Smooth muscle cell (in vitro differentiated cells): Measurements from ENCODE around the gene SART1. TPM values are rescaled to one million over a fixed set of nuclear protein-coding genes. Genes with fewer than 3 reads are reported as not detected.

Source experiments
- DNase-seq: peaks from one replicate; lab custom pipeline; 2025; ENCODE audit not compliant: unreplicated experiment; lab: John Stamatoyannopoulos, UW
- H2AFZ ChIP-seq: fragments of 200-600 bp; sonication (generic); 2 replicates; pipeline ENCODE4 v1.6.0; 2016; ENCODE audit warnings: antibody characterized with exemption, low read depth, mild to moderate bottlenecking
- H3F3A ChIP-seq: fragments of 200-600 bp; sonication (generic); 2 replicates; pipeline ENCODE4 v1.6.0; 2017; ENCODE audit warnings: antibody characterized with exemption, low read depth
- H3K27ac ChIP-seq: fragments of 200-600 bp; sonication (generic); 2 replicates; pipeline ENCODE4 v1.5.1; 2016; ENCODE audit warnings: low read depth, mild to moderate bottlenecking
- H3K27me3 ChIP-seq: fragments of 200-600 bp; sonication (generic); 2 replicates; pipeline ENCODE4 v1.6.1; 2016; ENCODE audit warnings: low read depth, mild to moderate bottlenecking
- H3K36me3 ChIP-seq: fragments of 200-600 bp; sonication (generic); 2 replicates; pipeline ENCODE4 v1.5.1; 2016; ENCODE audit warnings: low read depth
- H3K4me1 ChIP-seq: fragments of 200-600 bp; sonication (generic); 2 replicates; pipeline ENCODE4 v1.5.1; 2016; ENCODE audit warnings: low read depth
- H3K4me2 ChIP-seq: fragments of 200-600 bp; sonication (generic); 2 replicates; pipeline ENCODE4 v1.6.0; 2016; ENCODE audit warnings: mild to moderate bottlenecking
- H3K4me3 ChIP-seq: fragments of 200-600 bp; sonication (generic); 2 replicates; pipeline ENCODE4 v1.5.1; 2016; ENCODE audit warnings: mild to moderate bottlenecking
- H3K79me2 ChIP-seq: fragments of 200-600 bp; sonication (generic); 2 replicates; pipeline ENCODE4 v1.6.0; 2016; ENCODE audit warnings: low read depth, mild to moderate bottlenecking
- H3K9ac ChIP-seq: fragments of 200-600 bp; sonication (generic); 2 replicates; pipeline ENCODE4 v1.6.0; 2016; ENCODE audit warnings: low read depth
- H3K9me3 ChIP-seq: fragments of 200-600 bp; sonication (generic); replicated peaks from 2 replicates; pipeline ENCODE4 v1.5.1; 2016; ENCODE audit warnings: low read depth
- H4K20me1 ChIP-seq: fragments of 200-600 bp; sonication (generic); 2 replicates; pipeline ENCODE4 v1.6.0; 2016; ENCODE audit warnings: low read depth
- CTCF ChIP-seq: fragments of 200-600 bp; sonication (generic); IDR thresholded peaks from 2 replicates; pipeline ENCODE4 v1.5.1; 2017; ENCODE audit warnings: borderline replicate concordance, mild to moderate bottlenecking, antibody characterized with exemption; ENCODE audit not compliant: insufficient read depth, poor library complexity, severe bottlenecking
- WGBS: methylation state at CpG from one replicate; pipeline ENCODE4 v1.1.7; 2016; ENCODE audit warnings: low lambda C conversion rate; 5-methylcytosine and 5-hydroxymethylcytosine counted together
- polyA plus RNA-seq: library from polyadenylated mRNA; unstranded; fragments of >200 nt; fragmentation: Nextera tagmentation; extraction: Ambion mirVana; gene quantifications from 2 replicates; pipeline ENCODE4 v1.2.1, GENCODE V29; 2016
- total RNA-seq: library from RNA; depleted of rRNA; stranded (reverse); fragments of >200 nt; gene quantifications from 2 replicates; pipeline ENCODE4 v1.2.3, GENCODE V29; 2014

The SART1 gene
- total and polyA plus RNA-seq, 2 experiments from 2014 or later: 22.5 to 62.5 TPM

DNA sequence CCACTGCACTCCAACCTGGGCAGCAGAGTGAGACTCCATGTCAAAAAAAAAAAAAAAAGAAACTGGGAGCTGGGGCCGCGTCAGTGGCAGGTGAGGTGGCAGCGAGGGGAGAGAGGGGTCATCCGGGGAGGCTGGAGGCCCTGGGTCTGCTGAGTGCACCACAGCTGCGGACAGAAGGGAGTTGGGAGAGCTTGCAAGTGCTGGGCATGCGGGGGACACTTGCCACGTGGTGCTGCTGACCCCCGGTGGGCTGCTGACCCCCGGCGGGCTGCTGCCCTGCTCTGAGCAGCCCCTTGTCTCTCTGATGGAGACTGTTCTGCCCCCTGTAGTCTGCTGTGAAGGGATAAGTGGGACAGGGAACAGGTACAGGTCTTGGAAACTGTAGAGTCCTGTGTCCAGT, 39.7 kb upstream of the SART1 start:
- H3K79me2 ChIP-seq: peaks cover 31% of the 10 kb centered on the region

DNA sequence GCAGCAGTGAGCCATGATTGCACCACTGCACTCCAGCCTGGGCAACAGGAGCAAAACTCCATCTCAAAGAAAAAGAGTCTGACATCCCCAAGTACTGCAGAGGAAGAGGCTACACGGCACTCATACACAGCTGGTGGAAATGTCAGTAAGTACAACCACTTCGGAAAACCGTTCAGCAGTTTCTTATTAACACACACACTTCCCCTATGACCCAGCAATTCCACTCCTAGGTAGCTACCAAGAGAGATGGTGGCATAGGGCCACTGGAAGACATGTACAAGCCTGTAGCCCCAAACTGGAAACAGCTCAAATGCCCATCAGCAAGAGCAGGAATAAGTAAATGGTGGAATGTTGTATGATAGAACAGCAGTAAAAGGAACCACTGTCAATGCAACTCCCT, 39.0 kb upstream of the SART1 start:
- no peak for TF ChIP-seq CTCF
- Histone ChIP-seq H3K27ac (no peak overlapping the region), H2AFZ (no peak overlapping the region), H3K4me2 (no peak overlapping the region), H3K36me3 (no peaks in the 10 kb centered on the region), H3K27me3 (no peaks in the 10 kb centered on the region), H3K4me3 (no peak overlapping the region), H3F3A (peaks cover 10% of the 10 kb centered on the region), H4K20me1 (peaks cover 6% of the 10 kb centered on the region), H3K79me2 (peaks cover 24% of the 10 kb centered on the region), H3K9ac (no peak overlapping the region), H3K9me3 (no peaks in the 10 kb centered on the region), H3K4me1 (peaks cover 14% of the 10 kb centered on the region)
- whole genome bisulfite sequencing: 97% methylated on average over 3 of the region's 3 CpGs
- no peak for DNase-seq

More for the DNA sequence above, 39.7 kb upstream of the SART1 start:
- no peaks in the 10 kb centered on the region for H3K9me3 ChIP-seq
- H2AFZ ChIP-seq: no peak overlapping the region
- H3K4me2 ChIP-seq: no peak overlapping the region
- H3F3A ChIP-seq: peaks cover 17% of the 10 kb centered on the region
- 97% methylated on average over 10 of the region's 10 CpGs for WGBS
- H3K36me3 ChIP-seq: no peaks in the 10 kb centered on the region
- no peak overlapping the region for H3K27ac ChIP-seq
- no peak overlapping the region for H3K9ac ChIP-seq
- H3K4me1 ChIP-seq: peaks cover 19% of the 10 kb centered on the region
- no peaks in the 10 kb centered on the region for H3K27me3 ChIP-seq
- no peak for TF ChIP-seq CTCF
- no peak for DNase-seq
- peaks cover 6% of the 10 kb centered on the region for H4K20me1 ChIP-seq
- no peak overlapping the region for H3K4me3 ChIP-seq

DNA sequence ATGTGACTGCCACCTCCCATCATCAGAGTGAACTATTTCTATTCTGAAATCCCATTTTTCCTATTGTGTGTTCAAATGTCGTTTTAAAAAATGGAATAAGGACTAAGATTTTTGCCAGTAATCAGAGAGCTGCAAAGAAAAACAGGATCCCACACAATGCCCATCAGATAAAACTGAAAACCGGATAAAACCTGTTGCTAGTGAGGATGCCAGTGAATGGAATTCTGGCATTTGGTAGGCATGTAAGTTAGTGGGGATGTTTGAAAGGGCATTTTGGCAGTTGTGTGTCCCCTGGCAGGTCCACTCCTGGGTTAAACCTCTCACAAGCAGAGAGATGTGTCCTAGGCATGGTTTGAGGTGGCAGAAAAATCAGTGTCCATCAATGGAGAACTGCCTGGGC, 36.1 kb upstream of the SART1 start:
- Histone ChIP-seq H3K9me3 (no peaks in the 10 kb centered on the region), H3K79me2 (peaks cover 1% of the 10 kb centered on the region), H3F3A (no peaks in the 10 kb centered on the region), H3K27me3 (no peaks in the 10 kb centered on the region), H4K20me1 (peaks cover 1% of the 10 kb centered on the region), H3K4me3 (no peak overlapping the region), H3K9ac (no peak overlapping the region), H3K4me2 (no peak overlapping the region), H3K27ac (no peak overlapping the region), H2AFZ (no peak overlapping the region), H3K36me3 (no peaks in the 10 kb centered on the region), H3K4me1 (peaks cover under 1% of the 10 kb centered on the region)
- 96% methylated on average over 2 of the region's 2 CpGs for WGBS
- no peak for TF ChIP-seq CTCF
- no peak for DNase-seq

DNA sequence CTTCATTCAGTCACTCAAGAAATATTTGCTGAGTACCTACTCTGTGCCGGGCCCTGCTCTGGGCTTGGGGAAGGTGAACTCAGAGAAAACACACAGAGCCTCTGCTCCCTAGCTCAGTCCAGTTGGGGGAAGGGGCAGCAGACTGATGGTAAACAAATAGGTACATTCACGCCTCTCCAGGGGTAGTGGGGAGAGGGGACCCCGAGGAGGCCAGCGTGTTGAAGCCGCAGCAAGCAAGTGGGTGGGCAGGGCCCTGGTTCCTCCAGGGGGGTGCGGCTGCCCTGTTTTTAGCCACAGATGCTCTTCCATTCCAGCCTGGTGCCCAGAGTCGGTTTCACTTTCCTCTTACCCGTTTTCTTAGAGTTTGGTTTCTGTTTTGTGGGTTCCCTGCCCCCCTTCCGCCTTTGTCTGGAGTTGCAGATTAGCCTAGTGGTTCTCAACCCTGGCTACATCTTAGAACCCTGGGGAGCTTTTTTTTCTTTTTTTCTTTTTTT, 33.6 kb upstream of the SART1 start:
- 88% methylated on average over 9 of the region's 9 CpGs for WGBS
- Histone ChIP-seq H2AFZ (no peak overlapping the region), H3K79me2 (no peaks in the 10 kb centered on the region), H3F3A (no peaks in the 10 kb centered on the region), H3K36me3 (no peaks in the 10 kb centered on the region), H3K9ac (no peak overlapping the region), H3K4me2 (no peak overlapping the region), H3K27ac (no peak overlapping the region), H3K4me3 (no peak overlapping the region), H3K27me3 (no peaks in the 10 kb centered on the region), H3K4me1 (no peaks in the 10 kb centered on the region), H4K20me1 (no peaks in the 10 kb centered on the region), H3K9me3 (no peaks in the 10 kb centered on the region)
- TF ChIP-seq CTCF: no peak
- DNase-seq: no peak
